Measurements from ENCODE around the gene FLNB. TPM values are rescaled to one million over a fixed set of nuclear protein-coding genes. Genes with fewer than 3 reads are reported as not detected.

FLNB gene
- total and polyA plus RNA-seq, 2 of the 8 experiments (the other 6 are each of a cell fraction or from before 2014, with no cell fraction given): 72.3 to 118 TPM

DNA sequence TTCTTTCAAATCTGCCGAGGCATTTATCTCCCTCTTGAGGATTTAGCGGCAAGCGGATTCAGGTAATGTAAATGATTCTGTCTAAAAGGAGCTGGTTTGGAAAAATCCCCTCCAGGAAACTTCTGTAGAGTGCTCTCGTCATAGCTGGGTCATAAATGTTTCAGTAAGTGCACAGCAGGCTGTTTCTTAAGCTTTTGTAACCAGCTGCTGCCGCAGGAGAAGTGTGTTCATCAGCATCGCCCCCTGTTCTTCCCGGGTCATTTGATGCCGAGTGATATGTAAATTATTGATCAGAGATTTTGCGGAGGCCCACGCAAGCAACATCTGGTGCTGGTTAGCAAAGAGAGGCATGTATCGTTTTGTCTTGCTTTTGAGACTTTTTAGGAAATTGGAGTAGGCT is 149.5 kb downstream of the FLNB start (continued):
- TF ChIP-seq, protein P1, sequence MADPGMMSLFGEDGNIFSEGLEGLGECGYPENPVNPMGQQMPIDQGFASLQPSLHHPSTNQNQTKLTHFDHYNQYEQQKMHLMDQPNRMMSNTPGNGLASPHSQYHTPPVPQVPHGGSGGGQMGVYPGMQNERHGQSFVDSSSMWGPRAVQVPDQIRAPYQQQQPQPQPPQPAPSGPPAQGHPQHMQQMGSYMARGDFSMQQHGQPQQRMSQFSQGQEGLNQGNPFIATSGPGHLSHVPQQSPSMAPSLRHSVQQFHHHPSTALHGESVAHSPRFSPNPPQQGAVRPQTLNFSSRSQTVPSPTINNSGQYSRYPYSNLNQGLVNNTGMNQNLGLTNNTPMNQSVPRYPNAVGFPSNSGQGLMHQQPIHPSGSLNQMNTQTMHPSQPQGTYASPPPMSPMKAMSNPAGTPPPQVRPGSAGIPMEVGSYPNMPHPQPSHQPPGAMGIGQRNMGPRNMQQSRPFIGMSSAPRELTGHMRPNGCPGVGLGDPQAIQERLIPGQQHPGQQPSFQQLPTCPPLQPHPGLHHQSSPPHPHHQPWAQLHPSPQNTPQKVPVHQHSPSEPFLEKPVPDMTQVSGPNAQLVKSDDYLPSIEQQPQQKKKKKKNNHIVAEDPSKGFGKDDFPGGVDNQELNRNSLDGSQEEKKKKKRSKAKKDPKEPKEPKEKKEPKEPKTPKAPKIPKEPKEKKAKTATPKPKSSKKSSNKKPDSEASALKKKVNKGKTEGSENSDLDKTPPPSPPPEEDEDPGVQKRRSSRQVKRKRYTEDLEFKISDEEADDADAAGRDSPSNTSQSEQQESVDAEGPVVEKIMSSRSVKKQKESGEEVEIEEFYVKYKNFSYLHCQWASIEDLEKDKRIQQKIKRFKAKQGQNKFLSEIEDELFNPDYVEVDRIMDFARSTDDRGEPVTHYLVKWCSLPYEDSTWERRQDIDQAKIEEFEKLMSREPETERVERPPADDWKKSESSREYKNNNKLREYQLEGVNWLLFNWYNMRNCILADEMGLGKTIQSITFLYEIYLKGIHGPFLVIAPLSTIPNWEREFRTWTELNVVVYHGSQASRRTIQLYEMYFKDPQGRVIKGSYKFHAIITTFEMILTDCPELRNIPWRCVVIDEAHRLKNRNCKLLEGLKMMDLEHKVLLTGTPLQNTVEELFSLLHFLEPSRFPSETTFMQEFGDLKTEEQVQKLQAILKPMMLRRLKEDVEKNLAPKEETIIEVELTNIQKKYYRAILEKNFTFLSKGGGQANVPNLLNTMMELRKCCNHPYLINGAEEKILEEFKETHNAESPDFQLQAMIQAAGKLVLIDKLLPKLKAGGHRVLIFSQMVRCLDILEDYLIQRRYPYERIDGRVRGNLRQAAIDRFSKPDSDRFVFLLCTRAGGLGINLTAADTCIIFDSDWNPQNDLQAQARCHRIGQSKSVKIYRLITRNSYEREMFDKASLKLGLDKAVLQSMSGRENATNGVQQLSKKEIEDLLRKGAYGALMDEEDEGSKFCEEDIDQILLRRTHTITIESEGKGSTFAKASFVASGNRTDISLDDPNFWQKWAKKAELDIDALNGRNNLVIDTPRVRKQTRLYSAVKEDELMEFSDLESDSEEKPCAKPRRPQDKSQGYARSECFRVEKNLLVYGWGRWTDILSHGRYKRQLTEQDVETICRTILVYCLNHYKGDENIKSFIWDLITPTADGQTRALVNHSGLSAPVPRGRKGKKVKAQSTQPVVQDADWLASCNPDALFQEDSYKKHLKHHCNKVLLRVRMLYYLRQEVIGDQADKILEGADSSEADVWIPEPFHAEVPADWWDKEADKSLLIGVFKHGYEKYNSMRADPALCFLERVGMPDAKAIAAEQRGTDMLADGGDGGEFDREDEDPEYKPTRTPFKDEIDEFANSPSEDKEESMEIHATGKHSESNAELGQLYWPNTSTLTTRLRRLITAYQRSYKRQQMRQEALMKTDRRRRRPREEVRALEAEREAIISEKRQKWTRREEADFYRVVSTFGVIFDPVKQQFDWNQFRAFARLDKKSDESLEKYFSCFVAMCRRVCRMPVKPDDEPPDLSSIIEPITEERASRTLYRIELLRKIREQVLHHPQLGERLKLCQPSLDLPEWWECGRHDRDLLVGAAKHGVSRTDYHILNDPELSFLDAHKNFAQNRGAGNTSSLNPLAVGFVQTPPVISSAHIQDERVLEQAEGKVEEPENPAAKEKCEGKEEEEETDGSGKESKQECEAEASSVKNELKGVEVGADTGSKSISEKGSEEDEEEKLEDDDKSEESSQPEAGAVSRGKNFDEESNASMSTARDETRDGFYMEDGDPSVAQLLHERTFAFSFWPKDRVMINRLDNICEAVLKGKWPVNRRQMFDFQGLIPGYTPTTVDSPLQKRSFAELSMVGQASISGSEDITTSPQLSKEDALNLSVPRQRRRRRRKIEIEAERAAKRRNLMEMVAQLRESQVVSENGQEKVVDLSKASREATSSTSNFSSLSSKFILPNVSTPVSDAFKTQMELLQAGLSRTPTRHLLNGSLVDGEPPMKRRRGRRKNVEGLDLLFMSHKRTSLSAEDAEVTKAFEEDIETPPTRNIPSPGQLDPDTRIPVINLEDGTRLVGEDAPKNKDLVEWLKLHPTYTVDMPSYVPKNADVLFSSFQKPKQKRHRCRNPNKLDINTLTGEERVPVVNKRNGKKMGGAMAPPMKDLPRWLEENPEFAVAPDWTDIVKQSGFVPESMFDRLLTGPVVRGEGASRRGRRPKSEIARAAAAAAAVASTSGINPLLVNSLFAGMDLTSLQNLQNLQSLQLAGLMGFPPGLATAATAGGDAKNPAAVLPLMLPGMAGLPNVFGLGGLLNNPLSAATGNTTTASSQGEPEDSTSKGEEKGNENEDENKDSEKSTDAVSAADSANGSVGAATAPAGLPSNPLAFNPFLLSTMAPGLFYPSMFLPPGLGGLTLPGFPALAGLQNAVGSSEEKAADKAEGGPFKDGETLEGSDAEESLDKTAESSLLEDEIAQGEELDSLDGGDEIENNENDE (IDR thresholded peaks at IDR 0.05; ENCODE audit: insufficient replicate concordance, low read length): no peak
- TF ChIP-seq KDM5A (IDR thresholded peaks at IDR 0.05; ENCODE audit: low read length): no peak
- no peak for TF ChIP-seq FOSL1 (IDR thresholded peaks at IDR 0.05; ENCODE audit: insufficient read depth, low read depth, low read length)
- no peak for TF ChIP-seq CHD2 (IDR thresholded peaks at IDR 0.05; ENCODE audit: low read length)
- no peak for TF ChIP-seq SIN3A (conservative IDR thresholded peaks at IDR 0.05 in 1 of 2, IDR thresholded peaks at IDR 0.05 in 1 of 2; ENCODE audit: low read depth in 1 of 2, low read length in 2 of 2)
